ENCODE measurements around the gene TLR1.
A peak's percentile ranks its signal among the peaks of the same experiment; 100 is the strongest.

TLR1 gene

GRCh38 chr4:38804654-38805295, at the start of gene TLR1:
Gene TLR1, minus strand, starts transcription at chr4:38804791. Its CDS starts 5,960 bp downstream, at chr4:38798831.
- ATAC-seq, result peak; percentile 77
- TF ChIP-seq GLIS3 (CRISPR knock-in tag; IDR thresholded peaks at IDR 0.05), result no peak
- no peak for TF ChIP-seq ESRRG (CRISPR knock-in tag; IDR thresholded peaks at IDR 0.05)
- no peak for TF ChIP-seq ZNF8 (CRISPR knock-in tag; IDR thresholded peaks at IDR 0.05)
- TF ChIP-seq CSDC2 (CRISPR knock-in tag; IDR thresholded peaks at IDR 0.05), result no peak

GRCh38 chr4:38846015-38846414, 41.4 kb upstream of the TLR1 start:
- no peak for ATAC-seq
- TF ChIP-seq ARNTL (CRISPR knock-in tag; IDR thresholded peaks at IDR 0.05; ENCODE audit: borderline replicate concordance, low read depth) (no peak), OSR1 (CRISPR knock-in tag; IDR thresholded peaks at IDR 0.05) (no peak), ZNF70 (CRISPR knock-in tag; IDR thresholded peaks at IDR 0.05) (no peak), BACH2 (CRISPR knock-in tag; IDR thresholded peaks at IDR 0.05; ENCODE audit: borderline replicate concordance) (no peak), CSDC2 (CRISPR knock-in tag; IDR thresholded peaks at IDR 0.05) (no peak), PPARA (CRISPR knock-in tag; IDR thresholded peaks at IDR 0.05; ENCODE audit: borderline replicate concordance) (no peak), ZC3H10 (CRISPR knock-in tag; IDR thresholded peaks at IDR 0.05) (no peak), TCF4 (CRISPR knock-in tag; IDR thresholded peaks at IDR 0.05; ENCODE audit: borderline replicate concordance) (no peak), ZNF8 (CRISPR knock-in tag; IDR thresholded peaks at IDR 0.05) (no peak), PATZ1 (CRISPR knock-in tag; IDR thresholded peaks at IDR 0.05; ENCODE audit: borderline replicate concordance) (no peak), CSRNP3 (CRISPR knock-in tag; IDR thresholded peaks at IDR 0.05) (no peak), GLIS3 (CRISPR knock-in tag; IDR thresholded peaks at IDR 0.05) (no peak), ESRRG (CRISPR knock-in tag; IDR thresholded peaks at IDR 0.05) (no peak), SNAI2 (CRISPR knock-in tag; IDR thresholded peaks at IDR 0.05) (no peak), RARB (CRISPR knock-in tag; IDR thresholded peaks at IDR 0.05) (no peak)

- no peak for ATAC-seq
- TF ChIP-seq ZC3H10 (CRISPR knock-in tag; IDR thresholded peaks at IDR 0.05) (no peak), CSDC2 (CRISPR knock-in tag; IDR thresholded peaks at IDR 0.05) (no peak), ARNTL (CRISPR knock-in tag; IDR thresholded peaks at IDR 0.05; ENCODE audit: borderline replicate concordance, low read depth) (no peak), ZNF70 (CRISPR knock-in tag; IDR thresholded peaks at IDR 0.05) (no peak), ZFP3 (CRISPR knock-in tag; IDR thresholded peaks at IDR 0.05) (no peak), SNAI2 (CRISPR knock-in tag; IDR thresholded peaks at IDR 0.05) (no peak), ESRRG (CRISPR knock-in tag; IDR thresholded peaks at IDR 0.05) (no peak), PATZ1 (CRISPR knock-in tag; IDR thresholded peaks at IDR 0.05; ENCODE audit: borderline replicate concordance) (no peak), PPARA (CRISPR knock-in tag; IDR thresholded peaks at IDR 0.05; ENCODE audit: borderline replicate concordance) (no peak), POU6F1 (CRISPR knock-in tag; IDR thresholded peaks at IDR 0.05; ENCODE audit: borderline replicate concordance, low read depth) (no peak), TCF4 (CRISPR knock-in tag; IDR thresholded peaks at IDR 0.05; ENCODE audit: borderline replicate concordance) (no peak)
Observed at GRCh38 chr4:38842994-38843393, 38.4 kb upstream of the TLR1 start.

- peak; percentile 46; the same call in 2 of the 3 replicates for ATAC-seq
- TF ChIP-seq ZFP3 (CRISPR knock-in tag; IDR thresholded peaks at IDR 0.05) (no peak), ARNTL (CRISPR knock-in tag; IDR thresholded peaks at IDR 0.05; ENCODE audit: borderline replicate concordance, low read depth) (no peak), RARB (CRISPR knock-in tag; IDR thresholded peaks at IDR 0.05) (no peak), ZC3H10 (CRISPR knock-in tag; IDR thresholded peaks at IDR 0.05) (no peak), CSDC2 (CRISPR knock-in tag; IDR thresholded peaks at IDR 0.05) (no peak)
Observed at GRCh38 chr4:38837849-38838248, 33.3 kb upstream of the TLR1 start.

GRCh38 chr4:38837334-38837733, 32.7 kb upstream of the TLR1 start:
- TF ChIP-seq TCF4 (CRISPR knock-in tag; IDR thresholded peaks at IDR 0.05; ENCODE audit: borderline replicate concordance), result no peak
- TF ChIP-seq RARB (CRISPR knock-in tag; IDR thresholded peaks at IDR 0.05), result no peak
- no peak for TF ChIP-seq ISL1 (CRISPR knock-in tag; IDR thresholded peaks at IDR 0.05)
- no peak for TF ChIP-seq PATZ1 (CRISPR knock-in tag; IDR thresholded peaks at IDR 0.05; ENCODE audit: borderline replicate concordance)
- TF ChIP-seq TSHZ2 (CRISPR knock-in tag; IDR thresholded peaks at IDR 0.05), result no peak
- TF ChIP-seq ZNF565 (CRISPR knock-in tag; conservative IDR thresholded peaks at IDR 0.05; ENCODE audit: low read depth), result no peak
- TF ChIP-seq SNAI2 (CRISPR knock-in tag; IDR thresholded peaks at IDR 0.05), result no peak
- TF ChIP-seq ZNF70 (CRISPR knock-in tag; IDR thresholded peaks at IDR 0.05), result no peak
- no peak for TF ChIP-seq ESRRG (CRISPR knock-in tag; IDR thresholded peaks at IDR 0.05)
- TF ChIP-seq ZNF8 (CRISPR knock-in tag; IDR thresholded peaks at IDR 0.05), result no peak

More at GRCh38 chr4:38837334-38837733, 32.7 kb upstream of the TLR1 start:
- ATAC-seq, result no peak

Measured in SK-N-SH treated with all-trans-retinoic acid at 6 μM for 48 hours (cell line).